ENCODE results near the gene NTN1.

NTN1 gene

GRCh38 chr17:9038380-9038779 is 17.1 kb downstream of the NTN1 start:
- DNase-seq = no peak

- no peak for DNase-seq
Measured at GRCh38 chr17:9044772-9045463, 23.6 kb downstream of the NTN1 start.

GRCh38 chr17:9050801-9051401 is 29.6 kb downstream of the NTN1 start:
- no peak for DNase-seq

GRCh38 chr17:9051561-9051960 is 30.3 kb downstream of the NTN1 start:
- DNase-seq = no peak

- DNase-seq = no peak
Measured at GRCh38 chr17:9052921-9053320, 31.6 kb downstream of the NTN1 start.

- no peak for DNase-seq
Measured at GRCh38 chr17:9053406-9053805, 32.1 kb downstream of the NTN1 start.

- no peak for DNase-seq
Measured at GRCh38 chr17:9054126-9054975, 33.0 kb downstream of the NTN1 start.

- no peak for DNase-seq
Measured at GRCh38 chr17:9055281-9055680, 34.0 kb downstream of the NTN1 start.

- DNase-seq = no peak
Measured at GRCh38 chr17:9056566-9056965, 35.3 kb downstream of the NTN1 start.

GRCh38 chr17:9057310-9057709 is 36.0 kb downstream of the NTN1 start:
- DNase-seq = no peak

- no peak for DNase-seq
Measured at GRCh38 chr17:9062399-9062902, 41.1 kb downstream of the NTN1 start.

- DNase-seq = no peak
Measured at GRCh38 chr17:9064311-9064834, 43.1 kb downstream of the NTN1 start.

- DNase-seq = no peak
Measured at GRCh38 chr17:9071016-9071415, 49.7 kb downstream of the NTN1 start.

GRCh38 chr17:9071811-9072498 is 50.6 kb downstream of the NTN1 start:
- no peak for DNase-seq

- no peak for DNase-seq
Measured at GRCh38 chr17:9072696-9073339, 51.5 kb downstream of the NTN1 start.

- no peak for DNase-seq
Measured at GRCh38 chr17:9074131-9074530, 52.8 kb downstream of the NTN1 start.

- peak; percentile 14 for DNase-seq
Measured at GRCh38 chr17:9079461-9080103, 58.3 kb downstream of the NTN1 start.

GRCh38 chr17:9080296-9080914 is 59.1 kb downstream of the NTN1 start:
- DNase-seq = no peak

- no peak for DNase-seq
Measured at GRCh38 chr17:9080983-9081382, 59.7 kb downstream of the NTN1 start.

GRCh38 chr17:9086577-9086976 is 65.3 kb downstream of the NTN1 start:
- DNase-seq = no peak

GRCh38 chr17:9087921-9088320 is 66.6 kb downstream of the NTN1 start:
- DNase-seq = no peak

Data from stimulated activated CD4-positive, alpha-beta T cell treated with anti-CD3 and anti-CD28 coated beads, Interleukin-15, amount 100 ng/mL, for 24 hours (primary cell).